Gastrocnemius medialis (tissue), 4 donors: ENCODE data around the gene CRYBB3. TPM values are rescaled to one million over a fixed set of nuclear protein-coding genes. Genes with fewer than 3 reads are reported as not detected.
A peak's percentile ranks its signal among the peaks of the same experiment; 100 is the strongest.

Source experiments
- ATAC-seq, 2 donors: fragments of 150-250 bp; one replicate each; pipeline ENCODE4 v1.9.1; 2016
- DNase-seq, 2 donors: peaks; one replicate each; pipeline ENCODE4 v3.0.0-alpha.2; 2019
- H3K27ac ChIP-seq, 4 donors: fragments of 200-600 bp; sonication (generic); 1 replicate in 1 of 4; 2 replicates in 3 of 4; pipeline ENCODE4 v1.5.1; 2016 to 2018; ENCODE audit warnings: mild to moderate bottlenecking in 2 of 4, moderate library complexity in 1 of 4
- H3K27me3 ChIP-seq, 3 donors: fragments of 200-600 bp; sonication (generic) in 2 of 3; 1 replicate in 1 of 3; 2 replicates in 2 of 3; pipeline versions ENCODE4 v1.5.1 to v1.6.0; 2016 to 2019; ENCODE audit warnings: mild to moderate bottlenecking in 1 of 3, moderate library complexity in 1 of 3
- H3K36me3 ChIP-seq, 2 donors: fragments of 200-600 bp; sonication (generic) in 1 of 2; one replicate each; pipeline ENCODE4 v1.5.1; 2017 to 2018
- H3K4me1 ChIP-seq, 2 donors: fragments of 200-600 bp; sonication (generic) in 1 of 2; one replicate each; pipeline ENCODE4 v1.5.1; 2016 to 2017; ENCODE audit warnings: mild to moderate bottlenecking in 2 of 2
- H3K4me3 ChIP-seq, 4 donors: fragments of 200-600 bp; sonication (generic) in 3 of 4; 1 replicate in 1 of 4; 2 replicates in 3 of 4; pipeline ENCODE4 v1.5.1; 2016 to 2019; ENCODE audit warnings: mild to moderate bottlenecking in 2 of 4
- H3K9me3 ChIP-seq, 3 donors: fragments of 200-600 bp; sonication (generic) in 2 of 3; 1 replicate in 1 of 3; 2 replicates in 2 of 3; pipeline ENCODE4 v1.5.1; 2016 to 2019
- CTCF ChIP-seq, 5 experiments: fragments of 450-650 bp in 3 of 5; fragments of 200-600 bp in 2 of 5; sonication (generic) in 2 of 5; IDR thresholded peaks in 4 of 5; conservative IDR thresholded peaks in 1 of 5; 1 replicate in 4 of 5; 2 replicates in 1 of 5; pipeline ENCODE4 v1.5.1; 2016 to 2019; ENCODE audit warnings: antibody characterized with exemption in 5 of 5, mild to moderate bottlenecking in 3 of 5, moderate library complexity in 3 of 5
- POLR2A ChIP-seq, 2 donors: fragments of 450-650 bp; IDR thresholded peaks; one replicate each; pipeline ENCODE4 v1.6.1; 2017; ENCODE audit warnings: antibody characterized with exemption in 2 of 2, mild to moderate bottlenecking in 2 of 2, moderate library complexity in 2 of 2
- in situ Hi-C, 4 donors: fragments of 200-750 bp; cut with MboI; loops; one replicate each; pipeline versions ENCODE4 v1.15.0 to v1.8.0; 2017; ENCODE audit warnings: low sequenced_read_pairs in 4 of 4
- intact Hi-C: fragments of 100-400 bp; cut with DNase I; formaldehyde crosslinking; loops from one replicate; pipeline ENCODE4 v1.15.1; 2023; ENCODE audit warnings: low total_unique reads
- total RNA-seq, 4 donors: library from RNA; depleted of rRNA; stranded (reverse); fragments of >200 nt; gene quantifications; one replicate each; pipeline versions ENCODE4 v1.1.0 to v1.2.3, GENCODE V29; 2016

Gene CRYBB3
- total RNA-seq, 4 donors from 2014 or later: not detected

- intact Hi-C loops (no loop called here), in situ Hi-C loops (no loop called here)
- TF ChIP-seq CTCF (IDR thresholded peaks at IDR 0.05 in 4 of 5, conservative IDR thresholded peaks at IDR 0.05 in 1 of 5): peak in 1 of 5 experiments; percentile 19
- peak; percentile 46 to 73 for TF ChIP-seq POLR2A (IDR thresholded peaks at IDR 0.05)
- H3K27me3 ChIP-seq: no peaks in the 10 kb centered on the region
- no peaks in the 10 kb centered on the region for H3K36me3 ChIP-seq
- H3K4me3 ChIP-seq: no peak overlapping the region
- H3K27ac ChIP-seq: peak overlapping the region; percentile 90 to 95 (median 92)
- peaks cover 28 to 78% of the 10 kb centered on the region in 2 donors for H3K4me1 ChIP-seq
- no peaks in the 10 kb centered on the region for H3K9me3 ChIP-seq
- ATAC-seq (peak; percentile 62 to 68), DNase-seq (peak; percentile 85 to 95)
These were observed 40.6 kb upstream of the CRYBB3 start for GRCh38 chr22:25159028-25159427.

- DNase-seq: no peak
- peak overlapping the region; percentile 90 to 95 (median 92) for H3K27ac ChIP-seq
These were observed 39.3 kb upstream of the CRYBB3 start for GRCh38 chr22:25160120-25160996.

GRCh38 chr22:25161017-25161915, 38.4 kb upstream of the CRYBB3 start:
- no peak for DNase-seq
- ATAC-seq: no peak
- no peak overlapping the region for H3K4me3 ChIP-seq
- H3K9me3 ChIP-seq: no peaks in the 10 kb centered on the region
- peak overlapping the region; percentile 90 to 95 (median 92) for H3K27ac ChIP-seq
- no peaks in the 10 kb centered on the region for H3K27me3 ChIP-seq
- in situ Hi-C loops: loop anchor here in 1 of 4 donors (10.0 kb wide), 1 partner anchor 46 kb away; no protein-coding TSS in a partner anchor
- intact Hi-C loops: loop anchor here (1.0 to 10.0 kb wide), 2 partner anchors 48 to 266 kb away; no protein-coding TSS in a partner anchor
- no peaks in the 10 kb centered on the region for H3K36me3 ChIP-seq
- peaks cover 19 to 75% of the 10 kb centered on the region in 2 donors for H3K4me1 ChIP-seq
- TF ChIP-seq POLR2A (IDR thresholded peaks at IDR 0.05) (no peak), CTCF (IDR thresholded peaks at IDR 0.05 in 4 of 5, conservative IDR thresholded peaks at IDR 0.05 in 1 of 5) (no peak)

More at GRCh38 chr22:25160120-25160996, 39.3 kb upstream of the CRYBB3 start:
- Histone ChIP-seq H3K4me3 (no peak overlapping the region), H3K36me3 (no peaks in the 10 kb centered on the region), H3K27me3 (no peaks in the 10 kb centered on the region), H3K9me3 (no peaks in the 10 kb centered on the region), H3K4me1 (peaks cover 21 to 78% of the 10 kb centered on the region in 2 donors)
- TF ChIP-seq CTCF (IDR thresholded peaks at IDR 0.05 in 4 of 5, conservative IDR thresholded peaks at IDR 0.05 in 1 of 5): no peak
- no peak for TF ChIP-seq POLR2A (IDR thresholded peaks at IDR 0.05)
- in situ Hi-C loops (loop anchor here in 1 of 4 donors (10.0 kb wide), 1 partner anchor 46 kb away; no protein-coding TSS in a partner anchor), intact Hi-C loops (loop anchor here (10.0 kb wide), 1 partner anchor 266 kb away; no protein-coding TSS in a partner anchor)
- no peak for ATAC-seq

GRCh38 chr22:25161916-25162530, 37.6 kb upstream of the CRYBB3 start:
- in situ Hi-C loops: loop anchor here in 1 of 4 donors (10.0 kb wide), 1 partner anchor 47 kb away; no protein-coding TSS in a partner anchor
- no peak overlapping the region for H3K4me3 ChIP-seq
- peaks cover 14 to 69% of the 10 kb centered on the region in 2 donors for H3K4me1 ChIP-seq
- TF ChIP-seq CTCF (IDR thresholded peaks at IDR 0.05 in 4 of 5, conservative IDR thresholded peaks at IDR 0.05 in 1 of 5): no peak
- TF ChIP-seq POLR2A (IDR thresholded peaks at IDR 0.05): peak; percentile 40 to 65
- H3K27me3 ChIP-seq: no peaks in the 10 kb centered on the region
- H3K9me3 ChIP-seq: no peaks in the 10 kb centered on the region
- peak; percentile 71 to 92 for DNase-seq
- H3K36me3 ChIP-seq: no peaks in the 10 kb centered on the region
- intact Hi-C loops: loop anchor here (1.0 to 10.0 kb wide), 2 partner anchors 49 to 267 kb away; no protein-coding TSS in a partner anchor
- peak; percentile 73 to 77 for ATAC-seq
- H3K27ac ChIP-seq: peak overlapping the region; percentile 90 to 95 (median 92)
